Kidney (tissue), 14 donors: ENCODE results near the gene BNC2. TPM values are rescaled to one million over a fixed set of nuclear protein-coding genes. Genes with fewer than 3 reads are reported as not detected.

Experiments used
- DNase-seq, 5 donors: peaks; one replicate each; pipeline ENCODE4 v3.0.0-alpha.2; 2013 to 2020
- FAIRE-seq: peaks from 2 replicates; lab custom pipeline; 2012; peaks lifted over from hg19 to GRCh38; lab: Jason Lieb, UNC
- H3K27ac ChIP-seq, 2 donors: one replicate each; pipeline ENCODE4 v1.7.0; 2013; ENCODE audit warnings: low read depth in 2 of 2, low read length in 2 of 2, inconsistent platforms in 1 of 2
- H3K27me3 ChIP-seq: one replicate; pipeline ENCODE4 v1.7.1; 2013; ENCODE audit warnings: low read length, inconsistent platforms; ENCODE audit not compliant: control insufficient read depth, insufficient read depth
- H3K36me3 ChIP-seq, 3 donors: one replicate each; pipeline versions ENCODE4 v1.7.0 to v1.7.1; 2013; ENCODE audit warnings: low read length in 3 of 3, control low read depth in 1 of 3, inconsistent platforms in 1 of 3; ENCODE audit not compliant: insufficient read depth in 3 of 3, control insufficient read depth in 2 of 3
- H3K4me1 ChIP-seq, 3 donors: one replicate each; pipeline versions ENCODE4 v1.7.0 to v1.7.1; 2013; ENCODE audit warnings: low read length in 3 of 3, inconsistent platforms in 1 of 3, low read depth in 1 of 3; ENCODE audit not compliant: control insufficient read depth in 2 of 3, insufficient read depth in 2 of 3
- H3K4me3 ChIP-seq, 3 donors: one replicate each; pipeline versions ENCODE4 v1.7.0 to v1.8.1; 2013; ENCODE audit warnings: low read length in 3 of 3, control low read depth in 1 of 3, inconsistent platforms in 1 of 3
- H3K9ac ChIP-seq, 3 donors: one replicate each; pipeline versions ENCODE4 v1.7.0 to v1.7.1; 2013; ENCODE audit warnings: low read length in 3 of 3, control low read depth in 1 of 3, inconsistent platforms in 1 of 3
- H3K9me3 ChIP-seq, 3 donors: one replicate each; pipeline versions ENCODE4 v1.7.0 to v1.7.1; 2013; ENCODE audit warnings: low read length in 3 of 3, control low read depth in 1 of 3, inconsistent platforms in 1 of 3; ENCODE audit not compliant: control insufficient read depth in 2 of 3, insufficient read depth in 1 of 3
- CTCF ChIP-seq: IDR thresholded peaks from 3 replicates; pipeline ENCODE4 v1.5.1; 2012; ENCODE audit warnings: mild to moderate bottlenecking, moderate library complexity, borderline replicate concordance; ENCODE audit not compliant: insufficient read depth; ENCODE audit errors: extremely low read depth
- intact Hi-C: fragments of 100-400 bp; cut with DNase I; formaldehyde crosslinking; loops from one replicate; pipeline ENCODE4 v1.11.1; 2022
- polyA plus RNA-seq: library from polyadenylated mRNA; stranded (reverse); fragments of 350-450 nt; fragmentation: Illumina TruSeq; extraction: RNeasy Lipid Tissue Mini Kit (QIAGEN cat#74804); gene quantifications from one replicate; pipeline ENCODE4 v1.2.3, GENCODE V29; 2014; ENCODE audit warnings: low read depth, low replicate concordance; ENCODE audit not compliant: insufficient read depth
- total RNA-seq: library from RNA; stranded (reverse); fragmentation: NEBNext Ultra II Directional; extraction: Animal tissue kit (Norgen Biotek cat#: 25700); gene quantifications from one replicate; pipeline ENCODE4 v1.2.1, GENCODE V29; 2021
- donor health status: control.
- donor health status: control.
- donor health status: control.
- donor health status: control.
- donor health status: control.
- donor health status: DM: yes; HTN: yes; CAD: no.
- donor health status: Normal renal cell carcinoma (clear cell type).

Gene BNC2
- total and polyA plus RNA-seq, 2 donors from 2014 or later = 5.4 to 37.9 TPM

- intact Hi-C loops = no loop called here
- no peak for FAIRE-seq
- Histone ChIP-seq H3K9ac (no peak overlapping the region), H3K4me3 (no peak overlapping the region), H3K27ac (no peak overlapping the region), H3K27me3 (no peaks in the 10 kb centered on the region), H3K9me3 (no peaks in the 10 kb centered on the region), H3K4me1 (no peaks in the 10 kb centered on the region), H3K36me3 (no peaks in the 10 kb centered on the region)
- no peak for DNase-seq
- no peak for TF ChIP-seq CTCF
Observed at GRCh38 chr9:16718296-16718695, 152.2 kb downstream of the BNC2 start.

GRCh38 chr9:16716601-16717000, 153.9 kb downstream of the BNC2 start:
- Histone ChIP-seq H3K4me3 (no peak overlapping the region), H3K27ac (no peak overlapping the region), H3K4me1 (no peaks in the 10 kb centered on the region), H3K27me3 (no peaks in the 10 kb centered on the region), H3K36me3 (no peaks in the 10 kb centered on the region), H3K9ac (no peak overlapping the region), H3K9me3 (no peaks in the 10 kb centered on the region)
- DNase-seq = no peak
- no peak for TF ChIP-seq CTCF
- intact Hi-C loops = no loop called here
- FAIRE-seq = no peak

DNA sequence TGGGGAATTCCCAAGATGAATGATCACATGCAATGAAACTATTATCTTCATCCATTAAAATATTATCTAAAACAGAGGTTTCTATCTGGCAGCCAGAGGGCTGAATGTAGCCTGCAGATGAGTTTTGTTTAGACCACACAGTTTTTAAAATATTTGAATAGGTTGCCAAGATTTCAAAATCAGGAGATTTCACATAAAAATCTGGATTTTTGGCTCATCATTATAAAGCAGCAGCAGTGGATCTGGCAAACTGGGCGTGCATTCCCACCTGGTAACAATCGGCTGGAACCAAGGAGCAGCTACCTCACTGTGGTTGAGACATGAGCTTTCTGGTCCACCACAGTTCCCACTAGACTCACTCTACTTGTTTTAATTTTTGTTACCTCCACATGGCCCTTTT, 155.1 kb downstream of the BNC2 start:
- H3K27me3 ChIP-seq = no peaks in the 10 kb centered on the region
- no peak overlapping the region for H3K4me3 ChIP-seq
- no peaks in the 10 kb centered on the region for H3K9me3 ChIP-seq
- no peaks in the 10 kb centered on the region for H3K36me3 ChIP-seq
- no peaks in the 10 kb centered on the region for H3K4me1 ChIP-seq
- intact Hi-C loops = no loop called here
- no peak overlapping the region for H3K27ac ChIP-seq
- DNase-seq (no peak), FAIRE-seq (no peak)
- no peak for TF ChIP-seq CTCF
- no peak overlapping the region for H3K9ac ChIP-seq

GRCh38 chr9:16712787-16713186, 157.7 kb downstream of the BNC2 start:
- Histone ChIP-seq H3K9me3 (no peaks in the 10 kb centered on the region), H3K27me3 (no peaks in the 10 kb centered on the region), H3K27ac (no peak overlapping the region), H3K36me3 (no peaks in the 10 kb centered on the region), H3K4me3 (no peak overlapping the region), H3K4me1 (peaks cover 0 to 6% (median 0%) of the 10 kb centered on the region in 3 donors), H3K9ac (no peak overlapping the region)
- DNase-seq = no peak
- FAIRE-seq = no peak
- intact Hi-C loops = no loop called here
- no peak for TF ChIP-seq CTCF
